ENCODE data around the gene KCTD3. TPM values are rescaled to one million over a fixed set of nuclear protein-coding genes. Genes with fewer than 3 reads are reported as not detected.

The KCTD3 gene
- total RNA-seq, 1 donor from 2014 or later: 50.5 TPM

- peaks cover 3% of the 10 kb centered on the region for H3K27me3 Mint-ChIP-seq (ENCODE audit: low read depth)
- no peak for TF ChIP-seq CTCF (IDR thresholded peaks at IDR 0.05; ENCODE audit: unreplicated experiment)
- DNase-seq (ENCODE audit: low spot score in 2 of 2, unreplicated experiment in 2 of 2): no peak
- H3K36me3 Mint-ChIP-seq: no peaks in the 10 kb centered on the region
- H3K4me1 Mint-ChIP-seq: peaks cover 4% of the 10 kb centered on the region
- H3K4me3 Mint-ChIP-seq: no peak overlapping the region
- no peak overlapping the region for H3K27ac Mint-ChIP-seq
- no peaks in the 10 kb centered on the region for H3K9me3 Mint-ChIP-seq
These were observed 69.3 kb downstream of the KCTD3 start for GRCh38 chr1:215636258-215636965.

- H3K36me3 Mint-ChIP-seq: no peaks in the 10 kb centered on the region
- TF ChIP-seq CTCF (IDR thresholded peaks at IDR 0.05; ENCODE audit: unreplicated experiment): no peak
- H3K9me3 Mint-ChIP-seq: no peaks in the 10 kb centered on the region
- peaks cover 3% of the 10 kb centered on the region for H3K27me3 Mint-ChIP-seq (ENCODE audit: low read depth)
- DNase-seq (ENCODE audit: low spot score in 2 of 2, unreplicated experiment in 2 of 2): no peak
- H3K4me3 Mint-ChIP-seq: no peak overlapping the region
- H3K4me1 Mint-ChIP-seq: peaks cover 4% of the 10 kb centered on the region
- H3K27ac Mint-ChIP-seq: no peak overlapping the region
These were observed 70.0 kb downstream of the KCTD3 start for GRCh38 chr1:215637041-215637573.

GRCh38 chr1:215640429-215641148 is 73.5 kb downstream of the KCTD3 start:
- no peak overlapping the region for H3K4me3 Mint-ChIP-seq
- H3K4me1 Mint-ChIP-seq: peaks cover 4% of the 10 kb centered on the region
- H3K9me3 Mint-ChIP-seq: peaks cover 5% of the 10 kb centered on the region
- TF ChIP-seq CTCF (IDR thresholded peaks at IDR 0.05; ENCODE audit: unreplicated experiment): no peak
- H3K36me3 Mint-ChIP-seq: no peaks in the 10 kb centered on the region
- no peak overlapping the region for H3K27ac Mint-ChIP-seq
- DNase-seq (ENCODE audit: low spot score in 2 of 2, unreplicated experiment in 2 of 2): no peak
- peaks cover 5% of the 10 kb centered on the region for H3K27me3 Mint-ChIP-seq (ENCODE audit: low read depth)

GRCh38 chr1:215643592-215644321 is 76.7 kb downstream of the KCTD3 start:
- Mint-ChIP-seq H3K9me3 (peaks cover 5% of the 10 kb centered on the region), H3K27ac (no peak overlapping the region), H3K4me1 (no peaks in the 10 kb centered on the region), H3K27me3 (ENCODE audit: low read depth) (peaks cover 5% of the 10 kb centered on the region), H3K4me3 (no peak overlapping the region), H3K36me3 (no peaks in the 10 kb centered on the region)
- TF ChIP-seq CTCF (IDR thresholded peaks at IDR 0.05; ENCODE audit: unreplicated experiment): no peak
- DNase-seq (ENCODE audit: low spot score in 2 of 2, unreplicated experiment in 2 of 2): no peak

GRCh38 chr1:215645182-215645581 is 78.1 kb downstream of the KCTD3 start:
- H3K9me3 Mint-ChIP-seq: peaks cover 5% of the 10 kb centered on the region
- H3K36me3 Mint-ChIP-seq: no peaks in the 10 kb centered on the region
- H3K4me3 Mint-ChIP-seq: no peak overlapping the region
- H3K27me3 Mint-ChIP-seq (ENCODE audit: low read depth): peaks cover 6% of the 10 kb centered on the region
- no peak overlapping the region for H3K27ac Mint-ChIP-seq
- TF ChIP-seq CTCF (IDR thresholded peaks at IDR 0.05; ENCODE audit: unreplicated experiment): no peak
- no peak for DNase-seq (ENCODE audit: low spot score in 2 of 2, unreplicated experiment in 2 of 2)
- H3K4me1 Mint-ChIP-seq: no peaks in the 10 kb centered on the region

Data from mesothelial cell of epicardium (in vitro differentiated cells).